Osteoblast (primary cell): ENCODE results near the gene PPP1R8. TPM values are rescaled to one million over a fixed set of nuclear protein-coding genes. Genes with fewer than 3 reads are reported as not detected.
A peak's percentile ranks its signal among the peaks of the same experiment; 100 is the strongest.

Experiments
- DNase-seq: peaks from one replicate; pipeline ENCODE4 v3.0.0; 2011; ENCODE audit warnings: low spot score, mixed read lengths; ENCODE audit not compliant: insufficient read length; ENCODE audit errors: missing footprints
- H2AFZ ChIP-seq: 2 replicates; pipeline ENCODE4 v1.6.0; 2011; ENCODE audit warnings: mild to moderate bottlenecking, low read length
- H3K27ac ChIP-seq: 2 replicates; pipeline ENCODE4 v1.5.1; 2011; ENCODE audit warnings: mild to moderate bottlenecking, low read depth, low read length, moderate library complexity
- H3K27me3 ChIP-seq: 2 replicates; pipeline ENCODE4 v1.6.0; 2012; ENCODE audit warnings: mild to moderate bottlenecking, control low read depth, inconsistent platforms, low read length, moderate library complexity; ENCODE audit not compliant: insufficient read depth
- H3K36me3 ChIP-seq: 2 replicates; pipeline ENCODE4 v1.5.1; 2011; ENCODE audit warnings: mild to moderate bottlenecking, low read length, control low read depth, moderate library complexity; ENCODE audit not compliant: insufficient read depth
- H3K4me1 ChIP-seq: 2 replicates; pipeline ENCODE4 v1.5.1; 2011; ENCODE audit warnings: mild to moderate bottlenecking, low read length, control low read depth, moderate library complexity; ENCODE audit not compliant: insufficient read depth
- H3K4me2 ChIP-seq: 2 replicates; pipeline ENCODE4 v1.6.0; 2011; ENCODE audit warnings: mild to moderate bottlenecking, low read length; ENCODE audit not compliant: insufficient read depth
- H3K4me3 ChIP-seq: fragments of 200-600 bp; sonication (generic); 3 replicates; pipeline ENCODE4 v1.5.1; 2012; ENCODE audit warnings: mild to moderate bottlenecking, low read length, inconsistent platforms; ENCODE audit not compliant: insufficient read depth
- H3K79me2 ChIP-seq: 2 replicates; pipeline ENCODE4 v1.6.0; 2012; ENCODE audit warnings: mild to moderate bottlenecking, low read length, control low read depth, inconsistent platforms; ENCODE audit not compliant: insufficient read depth
- H3K9me3 ChIP-seq: 2 replicates; pipeline ENCODE4 v1.5.1; 2011; ENCODE audit warnings: low read depth, low read length, control low read depth
- H4K20me1 ChIP-seq: 2 replicates; pipeline ENCODE4 v1.6.0; 2012; ENCODE audit warnings: mild to moderate bottlenecking, low read length, control low read depth; ENCODE audit not compliant: insufficient read depth
- CTCF ChIP-seq: IDR thresholded peaks from 2 replicates; pipeline ENCODE4 v1.5.1; 2011; ENCODE audit warnings: mild to moderate bottlenecking, low read depth, low read length, moderate library complexity; ENCODE audit errors: extremely low read depth
- total RNA-seq: library from RNA; depleted of rRNA; stranded (reverse); fragments of >200 nt; gene quantifications from 2 replicates; pipeline ENCODE4 v1.2.3, GENCODE V29; 2012

The PPP1R8 gene
- total RNA-seq, 1 donor, result 29.7 TPM

DNA sequence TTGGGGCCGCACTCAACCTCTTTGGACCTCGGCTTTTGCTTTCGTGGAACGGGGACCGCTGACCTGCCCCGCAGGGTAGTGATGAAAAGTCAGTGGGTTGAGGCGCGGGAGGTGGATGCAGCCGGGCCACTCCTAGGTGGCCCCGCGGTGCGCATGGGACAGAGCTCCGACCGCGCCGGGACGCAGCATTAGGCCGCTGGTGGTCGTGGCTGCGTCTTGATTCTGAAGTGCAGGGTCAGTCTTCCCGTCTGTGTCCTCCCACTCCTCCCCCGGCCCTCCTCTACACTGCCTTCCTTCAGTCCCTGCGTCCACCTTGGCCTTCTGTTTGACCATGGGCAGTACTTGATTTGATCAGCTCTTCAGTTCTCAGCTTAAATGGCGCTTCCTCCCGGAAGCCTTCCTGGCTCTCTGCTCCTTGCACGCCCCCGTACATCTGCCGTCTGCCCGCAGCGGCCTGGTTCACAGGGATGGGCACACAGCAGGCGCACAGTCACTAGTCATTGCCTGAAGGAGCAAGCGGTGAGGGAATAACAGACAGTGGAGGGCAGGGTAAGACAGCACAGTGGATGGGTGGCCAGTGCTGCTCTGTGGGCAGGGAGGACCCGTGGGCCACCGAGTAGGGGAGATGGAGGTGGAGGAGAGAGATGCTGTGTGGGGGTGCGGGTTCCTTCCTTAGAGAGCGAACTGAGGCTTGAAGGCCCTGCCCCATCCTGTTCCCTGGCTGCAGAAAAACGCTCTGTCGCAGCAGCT is 42.4 kb downstream of the PPP1R8 start:
- Histone ChIP-seq H3K27ac (peak overlapping the region; percentile 53), H3K27me3 (no peaks in the 10 kb centered on the region), H3K36me3 (no peaks in the 10 kb centered on the region), H2AFZ (peak overlapping the region; percentile 97), H3K9me3 (no peaks in the 10 kb centered on the region), H4K20me1 (no peaks in the 10 kb centered on the region), H3K4me3 (peak overlapping the region; percentile 87), H3K4me1 (peaks cover 11% of the 10 kb centered on the region), H3K79me2 (peaks cover 6% of the 10 kb centered on the region), H3K4me2 (peak overlapping the region; percentile 92)
- TF ChIP-seq CTCF, result no peak
- DNase-seq, result peak; percentile 87

GRCh38 chr1:27873671-27874384 is 43.2 kb downstream of the PPP1R8 start:
- Histone ChIP-seq H3K9me3 (no peaks in the 10 kb centered on the region), H3K36me3 (no peaks in the 10 kb centered on the region), H3K4me1 (peaks cover 11% of the 10 kb centered on the region), H3K79me2 (peaks cover 6% of the 10 kb centered on the region), H2AFZ (no peak overlapping the region), H3K27ac (no peak overlapping the region), H3K27me3 (no peaks in the 10 kb centered on the region), H4K20me1 (no peaks in the 10 kb centered on the region), H3K4me3 (no peak overlapping the region), H3K4me2 (peak overlapping the region; percentile 92)
- peak; percentile 58 for DNase-seq
- TF ChIP-seq CTCF, result no peak

DNA sequence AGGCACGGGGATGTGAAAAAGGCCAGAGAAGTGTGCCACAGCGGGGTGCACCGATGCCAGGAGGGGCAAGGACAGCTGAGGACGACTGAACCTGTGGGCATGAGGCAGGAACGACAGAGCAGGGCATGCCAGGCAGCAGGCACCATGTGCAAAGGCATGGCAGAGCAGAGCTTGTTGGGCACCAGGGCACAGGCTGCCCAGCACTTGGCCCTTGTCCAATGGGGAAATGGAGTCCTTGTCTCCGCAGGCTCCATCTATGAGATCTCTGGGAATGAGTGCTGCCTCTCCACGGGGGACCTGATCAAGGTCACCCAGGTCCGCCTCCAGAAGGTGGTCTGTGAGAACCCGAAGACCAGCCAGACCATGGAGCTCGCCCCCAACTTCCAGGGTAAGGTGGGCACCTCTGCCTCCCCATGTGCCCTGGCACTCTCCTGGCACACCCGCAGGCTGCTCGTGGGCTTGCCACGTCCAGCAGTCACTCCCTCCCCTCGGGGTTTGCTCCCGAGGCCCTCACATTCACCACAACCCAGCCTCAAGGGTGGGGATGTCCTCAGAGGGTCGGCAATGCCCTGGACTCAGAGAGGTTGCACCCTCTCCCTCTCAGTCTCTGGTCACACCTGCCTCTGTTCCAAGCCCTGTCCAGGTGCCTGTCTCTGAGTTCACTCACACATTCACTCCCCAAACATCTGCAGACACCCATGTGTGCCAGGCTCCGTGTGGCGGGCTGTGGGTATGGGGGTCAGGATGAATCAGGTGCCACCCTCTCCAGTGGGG is 45.9 kb downstream of the PPP1R8 start:
- H2AFZ ChIP-seq, result no peak overlapping the region

More for the DNA sequence above, 45.9 kb downstream of the PPP1R8 start:
- no peak for DNase-seq
- H3K4me2 ChIP-seq, result no peak overlapping the region
- H3K36me3 ChIP-seq, result no peaks in the 10 kb centered on the region
- peaks cover 6% of the 10 kb centered on the region for H3K79me2 ChIP-seq
- no peak for TF ChIP-seq CTCF
- no peaks in the 10 kb centered on the region for H3K9me3 ChIP-seq
- H4K20me1 ChIP-seq, result no peaks in the 10 kb centered on the region
- H3K4me3 ChIP-seq, result no peak overlapping the region
- peaks cover 11% of the 10 kb centered on the region for H3K4me1 ChIP-seq
- peak overlapping the region; percentile 33 for H3K27ac ChIP-seq
- H3K27me3 ChIP-seq, result no peaks in the 10 kb centered on the region
